GM19397 (cell line): ENCODE measurements around the gene FAH.
A peak's percentile ranks its signal among the peaks of the same experiment; 100 is the strongest.

ENCODE experiments used
- ATAC-seq: cut with Tn5 transposase; IDR thresholded peaks from one replicate; pipeline ENCODE4 v1.9.1; 2021; ENCODE audit warnings: mild to moderate bottlenecking, moderate library complexity; ENCODE audit not compliant: unreplicated experiment

Gene FAH

DNA sequence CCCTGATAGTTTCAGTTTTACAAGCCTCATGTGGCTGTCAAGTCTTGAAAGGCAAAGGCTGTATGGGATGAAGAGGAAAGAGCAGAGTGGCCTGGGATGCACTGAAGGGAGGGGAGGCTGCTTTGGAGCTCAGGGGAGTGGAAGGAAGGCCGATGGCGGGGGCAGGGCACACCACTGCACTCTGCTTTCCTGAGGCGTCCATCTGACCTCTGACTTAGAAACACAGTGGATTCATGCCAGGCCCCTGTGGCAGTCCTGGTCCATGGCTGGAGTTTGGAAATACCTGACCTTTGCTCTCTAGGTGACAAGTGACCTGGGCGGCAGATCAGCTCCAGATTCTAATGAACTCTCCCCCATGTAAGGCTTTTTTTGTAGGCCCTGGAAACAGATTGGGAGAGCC, 19.0 kb downstream of the FAH start:
- ATAC-seq: no peak

GRCh38 chr15:80172401-80172800, 19.6 kb downstream of the FAH start:
- no peak for ATAC-seq

DNA sequence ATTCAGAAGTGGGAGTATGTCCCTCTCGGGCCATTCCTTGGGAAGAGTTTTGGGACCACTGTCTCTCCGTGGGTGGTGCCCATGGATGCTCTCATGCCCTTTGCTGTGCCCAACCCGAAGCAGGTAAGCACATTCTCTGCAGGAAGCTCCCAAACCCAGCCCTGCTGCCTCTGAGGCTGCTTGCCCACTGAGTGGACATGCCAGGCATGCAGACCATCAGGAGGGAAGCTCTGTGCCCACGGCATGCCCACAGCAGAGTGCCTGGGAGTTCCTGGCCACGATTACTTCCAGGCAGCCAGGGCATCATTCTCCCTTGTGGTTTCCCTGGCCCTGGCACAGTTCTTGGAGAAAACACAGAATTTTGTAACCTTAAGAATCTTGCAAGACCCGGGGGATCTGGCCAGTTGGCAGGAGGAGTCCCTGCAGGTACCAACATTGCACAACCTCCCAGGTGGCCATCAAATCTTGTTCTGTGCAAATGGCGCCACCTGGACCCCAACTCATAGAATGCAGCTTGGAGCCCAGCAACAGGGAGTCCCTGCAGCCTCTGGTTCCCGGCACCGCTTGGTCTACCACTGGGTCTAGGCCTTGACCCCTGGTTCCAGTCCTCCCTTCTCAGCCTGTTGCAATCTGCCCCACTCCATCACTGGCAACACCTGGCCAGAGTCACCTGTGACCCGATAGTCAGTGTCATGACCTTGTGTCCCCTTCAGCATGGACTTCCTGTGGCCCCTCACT, 20.4 kb downstream of the FAH start:
- ATAC-seq: peak; percentile 70

DNA sequence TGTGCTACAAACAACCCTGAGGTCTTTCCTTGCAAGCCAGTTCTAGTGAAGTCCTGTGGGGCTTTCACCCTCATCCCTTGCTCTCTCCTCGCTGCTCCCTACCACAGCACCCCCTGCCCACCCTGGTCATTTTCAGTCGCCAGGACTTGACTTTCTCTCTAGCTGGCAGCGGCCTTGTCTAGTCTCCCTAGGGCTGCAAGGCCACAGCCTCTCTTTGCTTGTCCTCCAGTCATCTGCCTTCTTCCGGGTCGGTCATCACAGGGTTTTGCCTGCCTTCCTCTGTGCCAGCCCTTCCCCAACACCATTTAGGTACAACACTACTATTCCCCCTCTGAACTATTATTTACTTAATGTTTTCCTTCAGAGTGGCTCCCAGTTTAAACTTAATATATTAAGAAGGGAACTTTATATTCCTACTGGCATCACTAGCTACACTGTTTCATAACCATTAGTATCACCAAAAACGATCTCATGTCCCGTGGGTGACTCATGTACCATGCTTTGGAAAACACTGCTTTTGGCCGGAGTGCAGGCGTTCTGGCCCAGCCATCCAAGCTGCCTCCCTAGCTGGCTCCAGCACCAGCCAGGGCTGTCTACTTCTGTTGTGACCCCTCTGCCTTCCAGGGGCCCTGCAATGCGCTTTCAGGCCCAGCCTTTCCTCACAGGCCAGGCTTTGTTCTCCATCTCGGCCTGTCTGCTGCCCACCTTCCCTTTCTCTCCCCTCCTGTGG, 21.4 kb downstream of the FAH start:
- no peak for ATAC-seq

DNA sequence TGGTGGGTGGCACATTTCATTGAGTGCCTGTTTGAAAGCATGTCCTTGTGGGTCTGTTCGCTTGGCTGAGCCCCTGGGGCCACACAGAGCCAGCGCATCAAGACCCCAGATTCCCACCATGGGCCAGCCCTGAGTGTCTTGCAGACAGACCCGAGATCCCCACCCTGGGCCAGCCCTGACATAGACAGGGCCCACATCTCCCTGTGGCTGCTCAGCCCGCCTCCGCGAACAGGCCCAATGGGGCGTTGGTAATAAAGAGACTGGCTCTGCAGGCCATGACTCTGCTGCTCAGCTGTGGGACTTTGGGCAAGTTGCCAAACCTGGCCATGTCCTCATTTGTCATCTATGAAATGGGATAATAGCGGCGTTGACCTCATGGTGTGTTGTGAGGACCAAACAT, 22.6 kb downstream of the FAH start:
- ATAC-seq: no peak

DNA sequence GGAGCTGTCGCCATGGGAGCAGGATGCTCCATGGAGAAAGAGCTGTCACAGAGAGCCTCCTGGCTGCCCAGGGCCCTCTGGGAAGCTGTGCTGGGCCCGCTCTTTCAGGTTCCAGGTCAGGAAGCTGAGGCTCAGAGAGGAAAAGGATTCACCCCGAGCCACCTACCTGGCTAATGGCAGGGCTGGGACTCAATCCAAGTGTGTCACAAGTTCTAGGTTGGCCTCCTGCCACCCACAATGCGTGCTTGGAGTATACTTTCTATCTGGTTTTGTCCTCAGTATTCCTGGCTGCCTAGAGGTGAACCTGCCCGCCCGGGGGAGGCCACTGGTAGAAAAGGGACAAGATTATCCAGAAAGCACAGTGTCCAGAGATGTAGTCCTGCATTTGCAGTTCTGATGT, 23.6 kb downstream of the FAH start:
- ATAC-seq: no peak

- ATAC-seq: no peak
Observed at GRCh38 chr15:80177156-80177555, 24.4 kb downstream of the FAH start.

GRCh38 chr15:80179025-80179759, 26.4 kb downstream of the FAH start:
- ATAC-seq: no peak

DNA sequence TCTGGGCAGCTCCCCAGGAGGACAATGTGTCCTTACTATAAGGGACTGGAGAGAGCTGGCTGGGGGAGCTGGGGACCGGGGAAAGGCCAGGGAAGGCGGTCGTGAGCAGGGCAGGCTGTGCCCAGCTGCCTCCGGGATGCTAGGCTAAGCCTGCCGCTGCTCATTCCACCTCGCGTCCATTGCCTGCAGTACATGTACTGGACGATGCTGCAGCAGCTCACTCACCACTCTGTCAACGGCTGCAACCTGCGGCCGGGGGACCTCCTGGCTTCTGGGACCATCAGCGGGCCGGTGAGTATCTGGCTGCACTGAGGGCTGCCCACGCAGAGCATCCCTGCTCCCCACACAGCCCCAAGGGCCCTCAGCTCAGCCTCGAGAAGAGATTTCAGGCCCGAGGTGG, 27.1 kb downstream of the FAH start:
- ATAC-seq: no peak

DNA sequence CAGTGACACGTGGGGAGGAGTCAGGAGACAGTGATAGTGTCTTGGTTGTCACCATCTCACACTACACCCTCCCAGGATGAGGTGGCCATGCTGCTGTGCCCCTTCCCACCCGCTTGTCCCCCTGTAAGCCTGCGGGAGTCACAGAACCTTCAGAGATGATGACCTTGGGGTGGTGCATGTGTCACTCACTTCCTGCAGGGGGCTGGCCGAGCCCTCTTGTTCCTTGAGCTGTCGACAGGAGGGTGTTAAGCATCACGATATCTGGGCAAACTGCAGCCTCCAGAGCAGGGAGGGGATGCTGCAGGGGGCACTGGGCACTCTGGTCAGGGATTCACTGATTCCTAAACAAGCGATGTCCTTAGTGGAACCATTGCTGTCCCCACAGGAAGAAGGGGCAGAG, 27.7 kb downstream of the FAH start:
- ATAC-seq: no peak

DNA sequence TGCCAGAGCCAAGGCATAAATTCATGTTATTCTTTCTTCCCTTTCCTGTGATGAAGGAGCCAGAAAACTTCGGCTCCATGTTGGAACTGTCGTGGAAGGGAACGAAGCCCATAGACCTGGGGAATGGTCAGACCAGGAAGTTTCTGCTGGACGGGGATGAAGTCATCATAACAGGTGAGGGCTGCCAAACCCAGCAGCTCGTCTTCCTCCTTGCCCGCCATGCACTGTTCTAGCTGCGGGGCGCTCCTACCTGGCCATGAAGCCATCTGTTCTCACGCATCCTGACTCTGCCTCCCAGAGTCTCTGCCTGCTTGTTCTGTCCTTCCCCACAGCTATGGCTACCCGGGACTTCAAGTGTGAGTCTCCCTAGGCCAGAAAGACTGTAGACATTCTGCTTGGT, 28.2 kb downstream of the FAH start:
- ATAC-seq: no peak

GRCh38 chr15:80182611-80183261, 29.9 kb downstream of the FAH start:
- ATAC-seq: no peak

DNA sequence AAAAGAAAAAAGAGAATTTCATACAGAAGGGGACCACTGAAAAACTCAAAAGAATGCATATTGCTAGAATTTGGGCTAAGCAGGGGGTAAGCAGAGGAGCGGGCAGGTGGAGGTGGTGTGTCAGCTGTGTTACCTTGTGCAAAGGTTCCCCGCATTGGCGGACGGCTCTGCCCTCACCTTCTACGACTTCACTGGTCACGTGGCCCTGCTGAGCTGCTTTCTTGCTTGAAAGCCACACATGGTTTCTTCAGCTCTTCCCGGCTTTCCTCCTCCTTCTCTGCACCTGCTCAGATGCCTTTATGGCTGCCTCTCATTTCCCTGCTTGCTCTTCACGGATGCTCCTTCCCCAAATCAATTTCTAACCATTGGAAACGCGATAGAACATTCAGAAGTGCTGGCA, 30.5 kb downstream of the FAH start:
- no peak for ATAC-seq

DNA sequence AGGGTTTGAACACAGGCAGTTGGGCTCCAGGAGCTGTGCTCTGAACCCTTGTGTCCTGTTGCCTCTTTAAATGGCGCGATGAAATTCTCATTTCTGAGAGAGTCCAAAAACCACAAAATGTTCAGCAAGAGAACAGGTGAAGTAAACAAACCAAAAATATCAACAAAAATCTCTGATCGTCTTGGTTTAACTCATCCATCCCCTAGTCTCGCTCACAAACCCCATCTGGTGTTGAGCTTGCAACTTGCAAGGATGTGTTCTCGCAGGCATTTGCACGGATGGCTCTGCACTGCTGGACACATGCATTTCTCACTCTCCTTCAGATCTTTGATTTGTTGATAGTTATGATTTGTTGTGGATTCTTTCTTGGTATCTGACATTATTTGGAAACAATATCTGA, 31.1 kb downstream of the FAH start:
- no peak for ATAC-seq

- ATAC-seq: no peak
Observed at GRCh38 chr15:80184554-80184953, 31.8 kb downstream of the FAH start.

GRCh38 chr15:80185152-80185551, 32.4 kb downstream of the FAH start:
- no peak for ATAC-seq

GRCh38 chr15:80186066-80186465, 33.3 kb downstream of the FAH start:
- ATAC-seq: no peak

- ATAC-seq: no peak
Observed at GRCh38 chr15:80186597-80186996, 33.8 kb downstream of the FAH start.

- ATAC-seq: no peak
Observed at GRCh38 chr15:80188251-80188650, 35.5 kb downstream of the FAH start.

DNA sequence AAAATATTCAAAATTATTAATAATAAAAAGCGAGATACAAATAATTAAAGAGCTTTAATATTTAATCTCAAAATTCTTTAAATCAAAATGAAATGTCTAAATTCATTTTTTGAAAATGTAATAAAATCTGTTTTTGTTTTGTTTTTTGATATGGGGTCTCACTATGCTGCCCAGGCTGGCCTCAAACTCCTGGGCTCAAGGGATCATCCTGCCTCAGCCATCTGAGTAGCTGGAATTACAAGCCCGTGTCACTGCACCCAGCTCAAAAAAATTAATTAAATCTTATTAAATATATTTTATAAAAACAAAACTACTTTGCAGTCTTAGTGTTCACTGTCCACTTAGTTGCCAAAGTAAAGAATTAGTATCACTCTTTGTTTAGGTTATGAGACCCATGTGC, 38.4 kb downstream of the FAH start:
- ATAC-seq: no peak

DNA sequence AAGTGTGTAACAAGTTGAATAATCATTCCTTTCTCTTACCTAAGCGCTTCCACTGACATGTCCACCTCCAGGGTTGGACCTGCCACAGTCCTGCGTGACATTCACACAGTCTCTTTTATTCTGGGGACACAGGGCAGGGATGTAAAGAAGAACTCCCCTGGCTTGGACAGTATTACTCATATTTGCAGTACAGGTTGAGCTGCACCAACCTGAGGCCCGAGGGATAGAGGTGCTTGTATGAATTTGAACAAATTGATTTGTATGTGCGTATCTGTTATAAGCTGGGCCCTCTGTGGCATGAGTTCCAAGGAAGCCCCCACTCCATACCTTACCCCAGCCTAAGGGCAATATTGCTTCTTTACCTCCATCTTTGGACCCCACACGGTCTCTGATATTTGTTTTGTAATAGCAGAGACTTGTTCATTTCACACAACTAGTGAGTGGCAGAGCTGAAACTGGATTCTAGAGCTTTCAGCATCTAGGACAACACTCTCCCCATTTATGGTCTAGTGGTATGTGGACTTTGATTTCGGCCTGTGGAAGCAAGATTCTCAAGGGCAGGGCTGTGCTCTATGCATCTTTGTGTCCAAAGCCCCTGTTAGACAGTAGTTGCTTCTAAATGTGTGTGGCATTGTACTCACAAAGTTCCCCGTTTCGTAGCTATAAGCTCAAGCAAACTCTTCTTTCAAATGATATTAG, 39.2 kb downstream of the FAH start:
- no peak for ATAC-seq
